LNCAP (cell line): ENCODE results near the gene AGTRAP.

Experiments
- CTCF ChIP-seq: fragments of 450-650 bp; IDR thresholded peaks from 2 replicates; pipeline ENCODE4 v1.5.1; 2017; ENCODE audit warnings: mild to moderate bottlenecking

AGTRAP gene

GRCh38 chr1:11795238-11795890, 59.4 kb downstream of the AGTRAP start:
- TF ChIP-seq CTCF = no peak

- no peak for TF ChIP-seq CTCF
These were observed 60.3 kb downstream of the AGTRAP start for GRCh38 chr1:11796036-11796828.

GRCh38 chr1:11797525-11798216, 61.7 kb downstream of the AGTRAP start:
- no peak for TF ChIP-seq CTCF

- TF ChIP-seq CTCF = no peak
These were observed 63.2 kb downstream of the AGTRAP start for GRCh38 chr1:11799099-11799498.

GRCh38 chr1:11799896-11800295, 64.0 kb downstream of the AGTRAP start:
- TF ChIP-seq CTCF = no peak

GRCh38 chr1:11800391-11800755, 64.4 kb downstream of the AGTRAP start:
- no peak for TF ChIP-seq CTCF
